Measurements from ENCODE around the gene SOX8. TPM values are rescaled to one million over a fixed set of nuclear protein-coding genes. Genes with fewer than 3 reads are reported as not detected.
A peak's percentile ranks its signal among the peaks of the same experiment; 100 is the strongest.

The SOX8 gene
- total RNA-seq, 1 donor from 2014 or later: 0.75 TPM

- Histone ChIP-seq H3F3A (ENCODE audit: low read depth) (peaks cover 26% of the 10 kb centered on the region), H3K9me3 (ENCODE audit: low read depth) (no peaks in the 10 kb centered on the region), H4K20me1 (ENCODE audit: low read depth) (peaks cover 28% of the 10 kb centered on the region), H3K4me1 (peaks cover 20% of the 10 kb centered on the region), H2AFZ (replicated peaks) (no peak overlapping the region), H3K36me3 (no peaks in the 10 kb centered on the region), H3K4me2 (no peak overlapping the region), H3K27ac (no peak overlapping the region), H3K4me3 (no peak overlapping the region), H3K27me3 (peaks cover 55% of the 10 kb centered on the region), H3K9ac (no peak overlapping the region), H3K79me2 (ENCODE audit: low read depth) (no peaks in the 10 kb centered on the region)
- Mint-ChIP-seq H3K27ac (no peak overlapping the region), H3K4me1 (peaks cover 22% of the 10 kb centered on the region), H3K36me3 (no peaks in the 10 kb centered on the region), H3K9me3 (no peaks in the 10 kb centered on the region), H3K4me3 (peak overlapping the region; percentile 30), H3K27me3 (ENCODE audit: insufficient read depth, low read depth) (peaks cover 24% of the 10 kb centered on the region)
- TF ChIP-seq EZH2phosphoT487 (IDR thresholded peaks at IDR 0.05): no peak
- no peak for TF ChIP-seq EZH2 (IDR thresholded peaks at IDR 0.05)
- TF ChIP-seq CTCF (IDR thresholded peaks at IDR 0.05): no peak
- DNase-seq (ENCODE audit: low spot score): no peak
Measured at GRCh38 chr16:978403-978802, 3.2 kb upstream of the SOX8 start.

- Mint-ChIP-seq H3K4me3 (no peak overlapping the region), H3K4me1 (peaks cover 19% of the 10 kb centered on the region), H3K36me3 (no peaks in the 10 kb centered on the region), H3K9me3 (no peaks in the 10 kb centered on the region), H3K27ac (no peak overlapping the region), H3K27me3 (ENCODE audit: insufficient read depth, low read depth) (peaks cover 19% of the 10 kb centered on the region)
- Histone ChIP-seq H3K9ac (no peak overlapping the region), H2AFZ (replicated peaks) (no peak overlapping the region), H3K27ac (no peak overlapping the region), H3K36me3 (no peaks in the 10 kb centered on the region), H3K4me2 (no peak overlapping the region), H3K9me3 (ENCODE audit: low read depth) (no peaks in the 10 kb centered on the region), H3K27me3 (peaks cover 62% of the 10 kb centered on the region), H3F3A (ENCODE audit: low read depth) (peaks cover 28% of the 10 kb centered on the region), H3K79me2 (ENCODE audit: low read depth) (no peaks in the 10 kb centered on the region), H3K4me1 (peaks cover 23% of the 10 kb centered on the region), H3K4me3 (no peak overlapping the region), H4K20me1 (ENCODE audit: low read depth) (peaks cover 31% of the 10 kb centered on the region)
- DNase-seq (ENCODE audit: low spot score): no peak
- TF ChIP-seq EZH2phosphoT487 (IDR thresholded peaks at IDR 0.05) (no peak), CTCF (IDR thresholded peaks at IDR 0.05) (no peak), EZH2 (IDR thresholded peaks at IDR 0.05) (no peak)
Measured at GRCh38 chr16:979147-979546, 2.4 kb upstream of the SOX8 start.

GRCh38 chr16:979859-980594 lies 1.5 kb upstream of the SOX8 start:
- Histone ChIP-seq H3K4me3 (peak overlapping the region; percentile 63), H3K79me2 (ENCODE audit: low read depth) (no peaks in the 10 kb centered on the region), H3K4me1 (peaks cover 23% of the 10 kb centered on the region), H2AFZ (replicated peaks) (no peak overlapping the region), H3K9me3 (ENCODE audit: low read depth) (no peaks in the 10 kb centered on the region), H4K20me1 (ENCODE audit: low read depth) (peaks cover 31% of the 10 kb centered on the region), H3K4me2 (peak overlapping the region; percentile 94), H3F3A (ENCODE audit: low read depth) (peaks cover 28% of the 10 kb centered on the region), H3K9ac (no peak overlapping the region), H3K27me3 (peaks cover 68% of the 10 kb centered on the region), H3K36me3 (no peaks in the 10 kb centered on the region), H3K27ac (no peak overlapping the region)
- H3K9me3 Mint-ChIP-seq: no peaks in the 10 kb centered on the region
- peaks cover 18% of the 10 kb centered on the region for H3K4me1 Mint-ChIP-seq
- TF ChIP-seq EZH2 (IDR thresholded peaks at IDR 0.05): peak; percentile 96
- peak; percentile 20 for TF ChIP-seq CTCF (IDR thresholded peaks at IDR 0.05)
- TF ChIP-seq EZH2phosphoT487 (IDR thresholded peaks at IDR 0.05): peak; percentile 85
- H3K36me3 Mint-ChIP-seq: no peaks in the 10 kb centered on the region
- no peak overlapping the region for H3K27ac Mint-ChIP-seq
- peak; percentile 52 for DNase-seq (ENCODE audit: low spot score)
- H3K27me3 Mint-ChIP-seq (ENCODE audit: insufficient read depth, low read depth): peaks cover 19% of the 10 kb centered on the region
- H3K4me3 Mint-ChIP-seq: peak overlapping the region; percentile 67

All from neural progenitor cell (in vitro differentiated cells).